ENCODE measurements around the gene RBMS1. TPM values are rescaled to one million over a fixed set of nuclear protein-coding genes. Genes with fewer than 3 reads are reported as not detected.

The RBMS1 gene
- 9.3 TPM for total RNA-seq

GRCh38 chr2:160493227-160494028 lies at the start of gene RBMS1:
Gene RBMS1 (minus strand): TSS chr2:160493807. CDS start chr2:160493363, 444 bp downstream.
- ATAC-seq (peak; percentile 59), DNase-seq (ENCODE audit: low spot score) (peak; percentile 73)

GRCh38 chr2:160541745-160542144 lies 48.1 kb upstream of the RBMS1 start:
- DNase-seq (ENCODE audit: low spot score) (no peak), ATAC-seq (no peak)

GRCh38 chr2:160538559-160539355 lies 45.1 kb upstream of the RBMS1 start:
- ATAC-seq (no peak), DNase-seq (ENCODE audit: low spot score) (no peak)

GRCh38 chr2:160538115-160538514 lies 44.5 kb upstream of the RBMS1 start:
- no peak for ATAC-seq
- no peak for DNase-seq (ENCODE audit: low spot score)

- DNase-seq (ENCODE audit: low spot score) (no peak), ATAC-seq (no peak)
These were observed 41.4 kb upstream of the RBMS1 start for GRCh38 chr2:160534996-160535395.

- ATAC-seq (no peak), DNase-seq (ENCODE audit: low spot score) (no peak)
These were observed 40.6 kb upstream of the RBMS1 start for GRCh38 chr2:160534249-160534648.

GRCh38 chr2:160533482-160533881 lies 39.9 kb upstream of the RBMS1 start:
- no peak for DNase-seq (ENCODE audit: low spot score)
- no peak for ATAC-seq

- no peak for DNase-seq (ENCODE audit: low spot score)
- ATAC-seq: no peak
These were observed 38.8 kb upstream of the RBMS1 start for GRCh38 chr2:160532388-160532787.

- no peak for DNase-seq (ENCODE audit: low spot score)
- ATAC-seq: no peak
These were observed 29.5 kb upstream of the RBMS1 start for GRCh38 chr2:160522951-160523710.

- ATAC-seq (no peak), DNase-seq (ENCODE audit: low spot score) (no peak)
These were observed 24.1 kb upstream of the RBMS1 start for GRCh38 chr2:160517731-160518130.

- ATAC-seq: no peak
- DNase-seq (ENCODE audit: low spot score): no peak
These were observed 23.1 kb upstream of the RBMS1 start for GRCh38 chr2:160516547-160517365.

GRCh38 chr2:160515120-160515519 lies 21.5 kb upstream of the RBMS1 start:
- DNase-seq (ENCODE audit: low spot score) (no peak), ATAC-seq (no peak)

GRCh38 chr2:160513120-160513519 lies 19.5 kb upstream of the RBMS1 start:
- ATAC-seq (no peak), DNase-seq (ENCODE audit: low spot score) (no peak)

- no peak for ATAC-seq
- DNase-seq (ENCODE audit: low spot score): no peak
These were observed 18.9 kb upstream of the RBMS1 start for GRCh38 chr2:160512491-160512890.

GRCh38 chr2:160510617-160511016 lies 17.0 kb upstream of the RBMS1 start:
- ATAC-seq (no peak), DNase-seq (ENCODE audit: low spot score) (no peak)

GRCh38 chr2:160509016-160509415 lies 15.4 kb upstream of the RBMS1 start:
- ATAC-seq: no peak
- no peak for DNase-seq (ENCODE audit: low spot score)

- DNase-seq (ENCODE audit: low spot score) (no peak), ATAC-seq (no peak)
These were observed 13.9 kb upstream of the RBMS1 start for GRCh38 chr2:160507464-160507863.

- DNase-seq (ENCODE audit: low spot score) (no peak), ATAC-seq (no peak)
These were observed 13.4 kb upstream of the RBMS1 start for GRCh38 chr2:160507046-160507407.

- DNase-seq (ENCODE audit: low spot score): no peak
- no peak for ATAC-seq
These were observed 12.9 kb upstream of the RBMS1 start for GRCh38 chr2:160506371-160507045.

GRCh38 chr2:160505256-160505655 lies 11.6 kb upstream of the RBMS1 start:
- DNase-seq (ENCODE audit: low spot score) (no peak), ATAC-seq (no peak)
